Activated CD8-positive, alpha-beta T cell treated with anti-CD3 and anti-CD28 coated beads for 36 hours (primary cell): ENCODE measurements around the gene CACNA1C. TPM values are rescaled to one million over a fixed set of nuclear protein-coding genes. Genes with fewer than 3 reads are reported as not detected.

Experiments used
- ATAC-seq: fragments of 200-7000 bp; cut with Tn5 transposase; one replicate; pipeline ENCODE4 v1.10.0; 2021; ENCODE audit warnings: mild to moderate bottlenecking, moderate library complexity
- CTCF ChIA-PET: fragments of 350-600 bp; sonication (Branson Sonifier 250); formaldehyde crosslinking; loops from one replicate; lab custom pipeline; 2021; ENCODE audit warnings: antibody characterized with exemption; lab: Charles Lee
- POLR2A ChIA-PET: fragments of 350-600 bp; sonication (Branson Sonifier 250); formaldehyde crosslinking; loops from one replicate; lab custom pipeline; 2021; ENCODE audit warnings: antibody characterized with exemption; lab: Charles Lee
- DNase-seq: peaks from one replicate; pipeline ENCODE4 v3.0.0-alpha.2; 2020
- H3K27ac Mint-ChIP-seq: one replicate; pipeline ENCODE4 v1.8.0; 2021; ENCODE audit warnings: mild to moderate bottlenecking, mixed read lengths
- H3K27me3 Mint-ChIP-seq: one replicate; pipeline ENCODE4 v1.8.0; 2021; ENCODE audit warnings: mixed read lengths
- H3K36me3 Mint-ChIP-seq: one replicate; pipeline ENCODE4 v1.8.0; 2021; ENCODE audit warnings: low read depth, mixed read lengths
- H3K4me1 Mint-ChIP-seq: one replicate; pipeline ENCODE4 v1.8.0; 2021; ENCODE audit warnings: low read depth, mixed read lengths
- H3K4me3 Mint-ChIP-seq: one replicate; pipeline ENCODE4 v1.8.0; 2021; ENCODE audit warnings: mild to moderate bottlenecking, moderate library complexity, mixed read lengths
- H3K9me3 Mint-ChIP-seq: one replicate; pipeline ENCODE4 v1.8.0; 2021; ENCODE audit warnings: mixed read lengths
- CTCF ChIP-seq: fragments of 200-600 bp; IDR thresholded peaks from one replicate; pipeline ENCODE4 v1.8.0; 2022; ENCODE audit warnings: antibody characterized with exemption, mild to moderate bottlenecking
- intact Hi-C: fragments of 100-400 bp; cut with micrococcal nuclease; formaldehyde crosslinking; loops from one replicate; pipeline ENCODE4 v1.10.0; 2022
- total RNA-seq, 2 experiments: library from RNA; stranded (reverse); gene quantifications; one replicate each; pipeline ENCODE4 v1.2.3, GENCODE V29; 2021

CACNA1C gene
- total RNA-seq, 2 experiments from 2014 or later = 0.02 to 0.05 TPM

DNA sequence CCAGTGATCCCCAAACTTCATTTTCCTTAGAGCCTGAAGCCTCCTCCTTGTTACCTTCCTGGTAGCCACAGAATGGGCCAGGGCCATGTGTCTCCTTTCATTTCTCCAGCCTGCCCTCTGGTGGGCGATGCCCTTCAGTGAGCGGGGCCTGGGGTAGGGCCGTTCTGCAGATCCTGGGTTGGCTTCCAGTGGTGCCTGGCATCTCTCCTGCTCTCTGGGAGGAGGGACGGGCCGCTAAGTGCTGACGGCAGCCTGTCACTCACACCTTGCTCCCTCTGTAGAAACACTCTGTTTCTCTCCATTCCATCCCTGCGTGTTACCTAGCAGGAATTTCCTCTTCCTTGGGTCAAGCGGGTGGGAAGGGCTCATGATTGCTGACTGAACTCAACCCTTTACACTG is 232.1 kb downstream of the CACNA1C start:
- peak; percentile 74 for ATAC-seq
- peaks cover 12% of the 10 kb centered on the region for H3K27me3 Mint-ChIP-seq
- peaks cover 3% of the 10 kb centered on the region for H3K4me1 Mint-ChIP-seq
- intact Hi-C loops = no loop called here
- H3K4me3 Mint-ChIP-seq = no peak overlapping the region
- H3K27ac Mint-ChIP-seq = no peak overlapping the region
- ChIA-PET POLR2A (no interaction called here), CTCF (interaction anchor here (0.7 to 1.4 kb wide), 3 partner anchors 10 to 224 kb away, joined by 3 to 4 read pairs (median 3); no protein-coding TSS in a partner anchor)
- no peaks in the 10 kb centered on the region for H3K36me3 Mint-ChIP-seq
- peak; percentile 71 for DNase-seq
- peaks cover 5% of the 10 kb centered on the region for H3K9me3 Mint-ChIP-seq
- peak; percentile 51 for TF ChIP-seq CTCF

DNA sequence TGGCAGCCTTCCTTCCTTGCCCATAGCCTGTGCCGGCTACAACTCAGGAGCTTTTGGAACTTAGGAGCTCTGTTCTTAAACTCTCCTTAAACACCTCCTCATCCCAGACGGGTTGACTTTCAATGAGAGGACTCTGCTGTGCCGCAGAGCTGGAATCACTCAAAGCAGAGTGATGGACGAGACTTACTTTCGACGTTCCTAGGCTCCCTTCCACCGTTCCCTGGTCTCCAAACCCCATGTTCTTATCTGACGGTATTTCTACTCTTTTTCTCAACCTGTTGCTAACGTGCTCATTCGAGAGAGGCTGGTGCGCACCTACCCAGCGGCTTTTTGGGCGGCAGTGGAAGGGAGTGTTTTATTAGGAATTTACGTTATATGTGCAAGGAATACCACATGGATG is 232.7 kb downstream of the CACNA1C start:
- Mint-ChIP-seq H3K4me1 (peaks cover 3% of the 10 kb centered on the region), H3K9me3 (peaks cover 5% of the 10 kb centered on the region), H3K4me3 (no peak overlapping the region), H3K36me3 (no peaks in the 10 kb centered on the region), H3K27me3 (peaks cover 12% of the 10 kb centered on the region), H3K27ac (no peak overlapping the region)
- TF ChIP-seq CTCF = no peak
- ATAC-seq (no peak), DNase-seq (no peak)
- POLR2A ChIA-PET = no interaction called here
- CTCF ChIA-PET = no interaction called here
- intact Hi-C loops = no loop called here

GRCh38 chr12:2286047-2286446 is 233.3 kb downstream of the CACNA1C start:
- DNase-seq (no peak), ATAC-seq (no peak)
- Mint-ChIP-seq H3K4me3 (no peak overlapping the region), H3K9me3 (peaks cover 2% of the 10 kb centered on the region), H3K27me3 (peaks cover 12% of the 10 kb centered on the region), H3K4me1 (peaks cover 3% of the 10 kb centered on the region), H3K27ac (no peak overlapping the region), H3K36me3 (no peaks in the 10 kb centered on the region)
- CTCF ChIA-PET = no interaction called here
- no peak for TF ChIP-seq CTCF
- POLR2A ChIA-PET = no interaction called here
- intact Hi-C loops = no loop called here

GRCh38 chr12:2286461-2287131 is 233.8 kb downstream of the CACNA1C start:
- ATAC-seq = no peak
- H3K4me3 Mint-ChIP-seq = no peak overlapping the region
- TF ChIP-seq CTCF = no peak
- no peak for DNase-seq
- H3K9me3 Mint-ChIP-seq = no peaks in the 10 kb centered on the region
- peaks cover 3% of the 10 kb centered on the region for H3K4me1 Mint-ChIP-seq
- ChIA-PET POLR2A (no interaction called here), CTCF (no interaction called here)
- H3K27ac Mint-ChIP-seq = no peak overlapping the region
- no peaks in the 10 kb centered on the region for H3K36me3 Mint-ChIP-seq
- intact Hi-C loops = no loop called here
- H3K27me3 Mint-ChIP-seq = peaks cover 12% of the 10 kb centered on the region

- H3K4me1 Mint-ChIP-seq = peaks cover 3% of the 10 kb centered on the region
- no peak for TF ChIP-seq CTCF
- intact Hi-C loops = no loop called here
- H3K4me3 Mint-ChIP-seq = no peak overlapping the region
- ChIA-PET CTCF (interaction anchor here (1.4 kb wide), 1 partner anchor 17 kb away, joined by 3 read pairs; no protein-coding TSS in a partner anchor), POLR2A (no interaction called here)
- no peak for DNase-seq
- ATAC-seq = no peak
- H3K9me3 Mint-ChIP-seq = no peaks in the 10 kb centered on the region
- no peak overlapping the region for H3K27ac Mint-ChIP-seq
- H3K27me3 Mint-ChIP-seq = peaks cover 12% of the 10 kb centered on the region
- H3K36me3 Mint-ChIP-seq = no peaks in the 10 kb centered on the region
Measured at GRCh38 chr12:2287151-2287550, 234.4 kb downstream of the CACNA1C start.
